Left renal pelvis (tissue), 4 donors: ENCODE results near the gene IRF2BP2. TPM values are rescaled to one million over a fixed set of nuclear protein-coding genes. Genes with fewer than 3 reads are reported as not detected.
"Not testable (repeated sequence)": the region's sequence is repeated elsewhere in the genome, so short reads cannot be mapped to it uniquely, and the experiment has no call there.

Experiments used
- DNase-seq, 4 donors: peaks; one replicate each; pipeline ENCODE4 v3.0.0-alpha.2; 2013; ENCODE audit warnings: low read depth in 4 of 4, low spot score in 3 of 4
- polyA plus RNA-seq, 4 donors: library from polyadenylated mRNA; unstranded; fragments of 120-200 nt; gene quantifications; one replicate each; pipeline ENCODE4 v1.2.1, GENCODE V29; 2013; ENCODE audit not compliant: insufficient read length in 4 of 4

Gene IRF2BP2
- polyA plus RNA-seq, 4 donors, result 136 to 205 (median 148) TPM

GRCh38 chr1:234602334-234603220, 7.4 kb downstream of the IRF2BP2 start:
- no peak for DNase-seq

GRCh38 chr1:234601301-234602017, 8.5 kb downstream of the IRF2BP2 start:
- DNase-seq, result no peak

GRCh38 chr1:234600418-234601281, 9.3 kb downstream of the IRF2BP2 start:
- no peak for DNase-seq

GRCh38 chr1:234599617-234600417, 10.2 kb downstream of the IRF2BP2 start:
- DNase-seq, result no peak

- DNase-seq, result no peak
These were observed 10.9 kb downstream of the IRF2BP2 start for GRCh38 chr1:234598974-234599616.

GRCh38 chr1:234597894-234598293, 12.1 kb downstream of the IRF2BP2 start:
- no peak for DNase-seq

- DNase-seq, result no peak
These were observed 14.1 kb downstream of the IRF2BP2 start for GRCh38 chr1:234595899-234596298.

- DNase-seq, result not testable (repeated sequence)
These were observed 15.4 kb downstream of the IRF2BP2 start for GRCh38 chr1:234594575-234594974.

GRCh38 chr1:234593771-234594504, 16.0 kb downstream of the IRF2BP2 start:
- no peak for DNase-seq

- DNase-seq, result no peak
These were observed 16.9 kb downstream of the IRF2BP2 start for GRCh38 chr1:234593109-234593508.

- no peak for DNase-seq
These were observed 17.7 kb downstream of the IRF2BP2 start for GRCh38 chr1:234592240-234592639.

GRCh38 chr1:234591131-234591530, 18.8 kb downstream of the IRF2BP2 start:
- no peak for DNase-seq

GRCh38 chr1:234589854-234590620, 19.9 kb downstream of the IRF2BP2 start:
- DNase-seq, result no peak

- no peak for DNase-seq
These were observed 20.7 kb downstream of the IRF2BP2 start for GRCh38 chr1:234589064-234589800.

GRCh38 chr1:234588386-234588785, 21.6 kb downstream of the IRF2BP2 start:
- DNase-seq, result no peak

GRCh38 chr1:234586892-234587485, 23.0 kb downstream of the IRF2BP2 start:
- DNase-seq, result no peak

- DNase-seq, result no peak
These were observed 23.7 kb downstream of the IRF2BP2 start for GRCh38 chr1:234586304-234586703.
